H1 (cell line): ENCODE data around the gene RHBDD2. TPM values are rescaled to one million over a fixed set of nuclear protein-coding genes. Genes with fewer than 3 reads are reported as not detected.

Source experiments
- CTCF ChIA-PET: fragments of 300-600 bp; sonication (Branson Sonifier 250); formaldehyde crosslinking; loops from one replicate; lab custom pipeline; 2021; ENCODE audit not compliant: partially characterized antibody; lab: Charles Lee
- POLR2A ChIA-PET: fragments of 300-600 bp; sonication (Branson Sonifier 250); formaldehyde crosslinking; loops from one replicate; lab custom pipeline; 2021; ENCODE audit warnings: inconsistent platforms; ENCODE audit not compliant: partially characterized antibody; lab: Charles Lee
- DNase-seq, 2 experiments: peaks; one replicate each; pipeline versions ENCODE4 v3.0.0 to v3.0.0-alpha.2; 2010 to 2022; ENCODE audit warnings: low spot score in 2 of 2, low read depth in 1 of 2, mixed read lengths in 1 of 2
- FAIRE-seq: peaks from 2 replicates; lab custom pipeline; 2011; peaks lifted over from hg19 to GRCh38; lab: Jason Lieb, UNC
- H2AFZ ChIP-seq: 2 replicates; pipeline ENCODE4 v1.8.1; 2012; ENCODE audit warnings: low read length, inconsistent platforms
- H2AK5ac ChIP-seq: 2 replicates; pipeline ENCODE4 v1.6.1; 2013; ENCODE audit warnings: low read depth, low read length
- H2BK120ac ChIP-seq: replicated peaks from 2 replicates; pipeline ENCODE3; 2013; ENCODE audit warnings: low read depth, low read length, inconsistent platforms
- H2BK12ac ChIP-seq: 2 replicates; pipeline ENCODE4 v1.6.1; 2013; ENCODE audit warnings: low read depth, low read length
- H2BK15ac ChIP-seq: 2 replicates; pipeline ENCODE4 v1.6.1; 2013; ENCODE audit warnings: low read length
- H2BK20ac ChIP-seq: 2 replicates; pipeline ENCODE4 v1.6.1; 2013; ENCODE audit warnings: low read length
- H2BK5ac ChIP-seq: 2 replicates; pipeline ENCODE4 v1.6.1; 2013; ENCODE audit warnings: low read depth, low read length
- H3K14ac ChIP-seq: 2 replicates; pipeline ENCODE4 v1.6.1; 2013; ENCODE audit warnings: inconsistent platforms; ENCODE audit not compliant: insufficient read length
- H3K18ac ChIP-seq: 2 replicates; pipeline ENCODE4 v1.6.1; 2013; ENCODE audit warnings: low read length; ENCODE audit errors: extremely low read depth
- H3K23ac ChIP-seq: 2 replicates; pipeline ENCODE4 v1.6.1; 2013; ENCODE audit warnings: inconsistent platforms; ENCODE audit not compliant: insufficient read length
- H3K23me2 ChIP-seq: 2 replicates; pipeline ENCODE4 v1.6.1; 2013; ENCODE audit warnings: low read depth, low read length
- H3K27ac ChIP-seq: 2 replicates; pipeline ENCODE4 v1.6.1; 2011; ENCODE audit warnings: low read depth, low read length, inconsistent platforms
- H3K27me3 ChIP-seq, 4 experiments: replicated peaks in 1 of 4; 1 replicate in 1 of 4; 2 replicates in 3 of 4; pipeline versions ENCODE4 v1.6.1 to v1.8.1; 2011 to 2013; ENCODE audit warnings: low read length in 3 of 4, mild to moderate bottlenecking in 3 of 4, inconsistent platforms in 2 of 4, mixed read lengths in 2 of 4, moderate library complexity in 1 of 4; ENCODE audit not compliant: control insufficient read depth in 3 of 4, insufficient read depth in 3 of 4; ENCODE audit errors: extremely low read depth in 1 of 4
- H3K36me3 ChIP-seq, 4 experiments: 2 replicates each; pipeline versions ENCODE4 v1.6.1 to v1.8.1; 2011 to 2013; ENCODE audit warnings: mild to moderate bottlenecking in 4 of 4, low read length in 3 of 4, moderate library complexity in 2 of 4, control low read depth in 1 of 4, inconsistent platforms in 1 of 4; ENCODE audit not compliant: insufficient read depth in 4 of 4, control insufficient read depth in 2 of 4
- H3K4ac ChIP-seq: replicated peaks from 2 replicates; pipeline ENCODE3; 2013; ENCODE audit warnings: low read length, low read depth, mixed read lengths, inconsistent platforms; ENCODE audit not compliant: insufficient read length
- H3K4me1 ChIP-seq, 4 experiments: replicated peaks in 1 of 4; 1 replicate in 1 of 4; 2 replicates in 3 of 4; pipeline versions ENCODE4 v1.6.1 to v1.8.1; 2011 to 2013; ENCODE audit warnings: low read length in 3 of 4, inconsistent platforms in 2 of 4, mixed read lengths in 1 of 4; ENCODE audit not compliant: insufficient read depth in 4 of 4, control insufficient read depth in 3 of 4
- H3K4me2 ChIP-seq, 2 experiments: 2 replicates each; pipeline versions ENCODE4 v1.6.1 to v1.8.1; 2011 to 2013; ENCODE audit warnings: low read depth in 2 of 2, low read length in 2 of 2, control low read depth in 1 of 2, inconsistent platforms in 1 of 2, mild to moderate bottlenecking in 1 of 2; ENCODE audit not compliant: insufficient read depth in 1 of 2
- H3K4me3 ChIP-seq, 4 experiments: fragments of 200-600, 300-600 bp in 1 of 4; sonication (generic), shearing (Covaris generic), sonication (Bioruptor Twin) in 1 of 4; 2 replicates each; pipeline versions ENCODE4 v1.5.1 to v1.8.1; 2011 to 2016; ENCODE audit warnings: low read length in 4 of 4, low read depth in 3 of 4, control low read depth in 2 of 4, inconsistent platforms in 2 of 4, mild to moderate bottlenecking in 2 of 4, mixed read lengths in 1 of 4, moderate library complexity in 1 of 4; ENCODE audit not compliant: insufficient read depth in 2 of 4; ENCODE audit errors: extremely low read depth in 1 of 4
- H3K56ac ChIP-seq: replicated peaks from 2 replicates; pipeline ENCODE3; 2013; ENCODE audit warnings: low read depth, mild to moderate bottlenecking, mixed read lengths, low read length, inconsistent platforms; ENCODE audit not compliant: insufficient read length
- H3K79me1 ChIP-seq: 2 replicates; pipeline ENCODE4 v1.6.1; 2013; ENCODE audit warnings: low read depth, low read length, control low read depth
- H3K79me2 ChIP-seq, 2 experiments: 2 replicates each; pipeline versions ENCODE4 v1.6.1 to v1.8.1; 2012 to 2013; ENCODE audit warnings: low read length in 2 of 2, mild to moderate bottlenecking in 2 of 2, inconsistent platforms in 1 of 2; ENCODE audit not compliant: insufficient read depth in 2 of 2, control insufficient read depth in 1 of 2
- H3K9ac ChIP-seq, 4 experiments: replicated peaks in 1 of 4; 1 replicate in 1 of 4; 2 replicates in 3 of 4; pipeline versions ENCODE4 v1.6.1 to v1.8.1; 2011 to 2013; ENCODE audit warnings: low read depth in 3 of 4, low read length in 3 of 4, control low read depth in 2 of 4, mild to moderate bottlenecking in 2 of 4, moderate library complexity in 2 of 4, inconsistent platforms in 1 of 4; ENCODE audit errors: extremely low read depth in 1 of 4
- H3K9me3 ChIP-seq, 2 experiments: 2 replicates each; pipeline versions ENCODE4 v1.6.1 to v1.8.1; 2012 to 2013; ENCODE audit warnings: mild to moderate bottlenecking in 2 of 2, moderate library complexity in 2 of 2, control low read depth in 1 of 2, inconsistent platforms in 1 of 2, low read depth in 1 of 2, low read length in 1 of 2, mixed read lengths in 1 of 2; ENCODE audit not compliant: insufficient read depth in 2 of 2
- H4K20me1 ChIP-seq, 2 experiments: replicated peaks in 1 of 2; 2 replicates each; pipeline versions ENCODE3 to v1.8.1; 2011 to 2013; ENCODE audit warnings: inconsistent platforms in 2 of 2, low read length in 2 of 2, mild to moderate bottlenecking in 1 of 2; ENCODE audit not compliant: insufficient read depth in 2 of 2, control insufficient read depth in 1 of 2
- H4K5ac ChIP-seq: 2 replicates; pipeline ENCODE4 v1.6.1; 2013; ENCODE audit warnings: low read length, low read depth, mixed read lengths, inconsistent platforms; ENCODE audit not compliant: insufficient read length
- H4K8ac ChIP-seq: 2 replicates; pipeline ENCODE4 v1.8.0; 2013; ENCODE audit warnings: mild to moderate bottlenecking, moderate library complexity, low read length, inconsistent platforms; ENCODE audit not compliant: insufficient read depth; ENCODE audit errors: extremely low read depth
- H4K91ac ChIP-seq: replicated peaks from 2 replicates; pipeline ENCODE3; 2013; ENCODE audit warnings: low read length, mixed read lengths, inconsistent platforms; ENCODE audit not compliant: insufficient read length
- ATF2 ChIP-seq: IDR thresholded peaks from 2 replicates; pipeline ENCODE4 v1.6.1; 2012; ENCODE audit warnings: low read length, inconsistent platforms
- CTBP2 ChIP-seq: IDR thresholded peaks from 2 replicates; pipeline ENCODE4 v1.7.0; 2011; ENCODE audit warnings: borderline replicate concordance, mild to moderate bottlenecking, moderate library complexity, mixed read lengths, low read length; ENCODE audit not compliant: insufficient read depth, insufficient read length
- EZH2 ChIP-seq: fragments of 200-600 bp; sonication (generic); IDR thresholded peaks from 2 replicates; pipeline ENCODE4 v1.7.1; 2012; ENCODE audit warnings: low read depth, mild to moderate bottlenecking, moderate library complexity, low read length, inconsistent platforms; ENCODE audit not compliant: severe bottlenecking
- KDM1A ChIP-seq: fragments of 200-600, 300-600 bp; sonication (generic); IDR thresholded peaks from 2 replicates; pipeline ENCODE4 v1.7.1; 2016; ENCODE audit warnings: mild to moderate bottlenecking, low read length, borderline replicate concordance
- SIN3A ChIP-seq, 2 experiments: IDR thresholded peaks in 1 of 2; conservative IDR thresholded peaks in 1 of 2; 2 replicates each; pipeline ENCODE4 v1.6.1; 2011 to 2012; ENCODE audit warnings: low read length in 2 of 2, improper control_type of control experiment in 1 of 2, low read depth in 1 of 2, mild to moderate bottlenecking in 1 of 2
- TAF1 ChIP-seq: IDR thresholded peaks from 2 replicates; pipeline ENCODE4 v1.6.1; 2011; ENCODE audit warnings: mild to moderate bottlenecking, low read depth, low read length
- TAF7 ChIP-seq: optimal IDR thresholded peaks from 2 replicates; pipeline ENCODE3; 2011; ENCODE audit warnings: low read depth, mild to moderate bottlenecking, inconsistent platforms, low read length, moderate library complexity, borderline replicate concordance
- YY1 ChIP-seq: IDR thresholded peaks from 2 replicates; pipeline ENCODE4 v1.6.1; 2011; ENCODE audit warnings: low read depth, mild to moderate bottlenecking, low read length
- WGBS, 2 experiments: shearing (Covaris generic) in 1 of 2; methylation state at CpG; one replicate each; pipeline versions ENCODE4 v1.1.6 to v1.1.7; 2013 to 2015; ENCODE audit warnings: low lambda C conversion rate in 2 of 2, mixed read lengths in 2 of 2, inconsistent platforms in 1 of 2, low coverage in 1 of 2, missing lambda C conversion rate in 1 of 2; ENCODE audit not compliant: insufficient replicate concordance in 2 of 2, insufficient coverage in 1 of 2, insufficient read length in 1 of 2; ENCODE audit errors: extremely low coverage in 1 of 2, missing lambda C conversion rate in 1 of 2; 5-methylcytosine and 5-hydroxymethylcytosine counted together
- polyA plus RNA-seq, 7 experiments: library from polyadenylated mRNA; depleted of rRNA in 3 of 7; stranded (reverse) in 5 of 7; unstranded in 2 of 7; fragments of >200 nt in 5 of 7; fragments of 200-250 nt in 2 of 7; gene quantifications; 1 replicate in 5 of 7; 2 replicates in 1 of 7; 4 replicates in 1 of 7; pipeline versions ENCODE4 v1.2.1 to v1.2.3, GENCODE V29; 2011 to 2013; ENCODE audit warnings: missing spikeins in 2 of 7, mixed read lengths in 2 of 7
- total RNA-seq: library from RNA; stranded (reverse); fragmentation: NEBNext Ultra II Directional; extraction: Animal tissue kit (Norgen Biotek cat#: 25700); gene quantifications from 2 replicates; pipeline ENCODE4 v1.2.1, GENCODE V29; 2021

RHBDD2 gene
- total and polyA plus RNA-seq, 2 of the 8 experiments (the other 6 are each of a cell fraction or from before 2014, with no cell fraction given) = 28.3 to 65.5 TPM

GRCh38 chr7:75889826-75890225, 11.0 kb downstream of the RHBDD2 start:
- 89% methylated on average over 11 of the region's 11 CpGs; no CpG with 5 or more reads in 1 of the 2 experiments for WGBS, 2 experiments
- H3K56ac ChIP-seq = no peak overlapping the region
- peaks cover 0 to 5% (median 3%) of the 10 kb centered on the region in 4 experiments; a peak in 4 of 7 replicates for H3K4me1 ChIP-seq
- no peak overlapping the region for H2BK5ac ChIP-seq
- H4K91ac ChIP-seq = no peak overlapping the region
- H3K23me2 ChIP-seq = no peaks in the 10 kb centered on the region
- no peak overlapping the region for H3K23ac ChIP-seq
- no peak overlapping the region for H3K4me3 ChIP-seq
- DNase-seq (no peak), FAIRE-seq (no peak)
- no peak overlapping the region for H3K4ac ChIP-seq
- no peak overlapping the region for H4K5ac ChIP-seq
- H3K36me3 ChIP-seq = peaks cover 6 to 27% (median 20%) of the 10 kb centered on the region in 4 experiments; a peak in 6 of 8 replicates
- CTCF ChIA-PET = interaction anchor here (0.5 to 1.7 kb wide), 5 partner anchors 18 to 192 kb away, joined by 3 to 5 read pairs (median 4); no protein-coding TSS in a partner anchor
- peaks cover 2 to 15% of the 10 kb centered on the region in 2 experiments for H4K20me1 ChIP-seq
- no peak overlapping the region for H3K27ac ChIP-seq
- no peak overlapping the region for H2BK15ac ChIP-seq
- H3K27me3 ChIP-seq = no peaks in the 10 kb centered on the region
- no peak overlapping the region for H2BK12ac ChIP-seq
- H2AFZ ChIP-seq = no peak overlapping the region
- no peak overlapping the region for H3K14ac ChIP-seq
- no peak overlapping the region for H2BK20ac ChIP-seq
- H3K79me1 ChIP-seq = no peaks in the 10 kb centered on the region
- H3K4me2 ChIP-seq = no peak overlapping the region
- no peak overlapping the region for H3K18ac ChIP-seq
- no peak overlapping the region for H2BK120ac ChIP-seq
- H3K9ac ChIP-seq = no peak overlapping the region
- H3K9me3 ChIP-seq = no peaks in the 10 kb centered on the region
- POLR2A ChIA-PET = interaction anchor here (0.7 to 3.8 kb wide), 9 partner anchors 9 to 158 kb away, joined by 3 to 23 read pairs (median 4); partner anchors contain the start of genes MDH2, RHBDD2 and STYXL1
- H2AK5ac ChIP-seq = no peak overlapping the region
- H4K8ac ChIP-seq = no peak overlapping the region
- no peaks in the 10 kb centered on the region for H3K79me2 ChIP-seq
- TF ChIP-seq ATF2 (no peak), EZH2 (no peak), TAF7 (no peak), YY1 (no peak), KDM1A (no peak), SIN3A (conservative IDR thresholded peaks at IDR 0.05 in 1 of 2, IDR thresholded peaks at IDR 0.05 in 1 of 2; ENCODE audit: low read depth in 1 of 2, low read length in 2 of 2) (no peak), TAF1 (no peak), CTBP2 (no peak)
